Left hindlimb (tissue), 1 donor: ENCODE results near the gene GLUD1.
"Not testable (repeated sequence)": the region's sequence is repeated elsewhere in the genome, so short reads cannot be mapped to it uniquely, and the experiment has no call there.

Source experiments
- DNase-seq: peaks from one replicate; pipeline ENCODE4 v3.0.0-alpha.2; 2018

Gene GLUD1

DNA sequence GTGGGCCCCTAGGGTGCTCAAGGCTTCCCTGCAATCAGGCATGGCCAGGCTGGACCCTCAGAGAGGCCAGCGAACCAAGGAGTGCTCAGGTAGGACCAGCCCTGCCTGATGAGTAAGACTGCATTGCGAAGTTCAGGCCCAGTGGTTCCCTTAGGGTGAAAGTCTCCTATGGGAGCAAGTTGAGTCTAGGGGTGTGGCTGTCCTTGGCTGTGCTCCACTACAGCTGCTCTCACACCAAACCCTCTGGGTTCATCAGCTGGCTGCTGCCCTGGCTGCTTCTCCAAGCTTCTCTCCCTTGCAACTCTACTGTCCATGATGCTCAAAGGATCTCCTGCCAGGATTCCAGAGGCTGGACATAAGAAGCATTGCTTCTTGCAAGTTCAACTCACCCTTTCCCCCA is 55.9 kb downstream of the GLUD1 start:
- DNase-seq, result no peak

DNA sequence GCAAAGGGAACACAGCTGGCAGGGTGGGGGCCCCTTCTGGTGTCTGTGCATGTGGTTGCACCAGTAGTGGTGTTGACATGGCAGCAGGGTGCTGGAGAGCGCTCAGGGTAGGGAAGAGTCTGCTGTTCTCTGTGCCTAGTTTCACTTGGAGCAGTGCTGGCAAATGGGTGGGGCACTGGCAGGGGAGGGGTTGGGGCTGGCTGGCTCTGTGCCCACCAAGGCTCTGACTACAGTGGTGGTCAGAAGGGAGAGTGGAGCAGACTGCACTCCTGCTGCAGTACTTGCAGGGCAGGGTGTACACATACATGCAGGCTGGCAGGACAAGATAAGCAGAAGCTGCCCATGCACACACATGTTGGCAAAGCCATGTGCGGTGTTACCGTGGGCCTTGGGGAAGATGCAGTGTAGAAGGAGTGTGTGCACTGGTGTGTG is 56.3 kb downstream of the GLUD1 start:
- no peak for DNase-seq

DNA sequence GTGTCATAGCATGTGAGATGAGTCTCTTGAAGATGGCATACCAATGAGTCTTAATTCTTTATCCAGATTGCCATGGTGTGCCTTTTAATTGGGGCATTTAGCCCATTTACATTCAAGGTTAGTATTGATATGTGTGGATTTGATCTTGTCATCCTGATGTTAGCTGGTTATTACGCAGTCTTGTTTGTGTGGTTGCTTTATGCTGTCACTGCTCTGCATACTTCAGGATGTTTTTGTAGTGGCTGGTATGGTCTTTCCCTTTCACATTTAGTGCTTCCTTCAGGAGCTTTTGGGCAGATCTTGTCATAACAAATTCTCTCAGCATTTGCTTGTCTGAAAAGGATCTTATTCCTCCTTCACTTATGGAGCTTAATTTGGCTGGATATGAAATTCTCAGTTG is 58.0 kb downstream of the GLUD1 start:
- DNase-seq, result no peak

DNA sequence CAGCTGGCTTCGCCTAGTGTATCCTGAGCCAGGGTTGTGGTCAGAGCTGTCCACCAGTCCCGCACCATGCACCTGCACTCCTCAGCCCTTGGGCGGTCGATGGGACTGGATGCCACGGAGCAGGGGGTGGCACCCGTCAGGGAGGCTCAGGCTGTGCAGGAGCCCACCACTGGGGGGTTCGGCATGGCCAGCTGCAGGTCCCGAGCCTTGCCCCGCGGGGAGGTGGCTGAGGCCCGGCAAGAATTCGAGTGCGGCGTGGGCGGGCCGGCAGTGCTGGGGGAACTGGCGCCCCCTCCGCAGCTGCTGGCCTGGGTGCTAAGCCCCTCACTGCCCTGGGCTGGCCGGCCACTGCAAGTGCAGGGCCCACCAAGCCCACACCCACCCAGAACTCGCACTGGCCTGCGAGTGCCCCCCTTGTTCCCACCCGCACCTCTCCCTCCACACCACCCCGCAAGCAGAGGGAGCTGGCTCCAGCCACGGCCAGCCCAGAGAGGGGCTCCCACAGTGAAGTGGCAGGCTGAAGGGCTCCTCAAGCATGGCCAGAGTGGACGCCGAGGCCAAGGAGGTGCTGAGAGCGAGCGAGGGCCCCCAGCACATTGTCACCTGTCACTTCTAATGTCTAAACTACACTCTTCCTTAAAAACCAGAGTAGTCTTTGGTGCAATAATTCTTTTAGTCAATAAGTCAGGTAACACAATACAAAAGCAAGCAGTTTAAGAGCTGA is 63.6 kb downstream of the GLUD1 start:
- DNase-seq, result no peak

DNA sequence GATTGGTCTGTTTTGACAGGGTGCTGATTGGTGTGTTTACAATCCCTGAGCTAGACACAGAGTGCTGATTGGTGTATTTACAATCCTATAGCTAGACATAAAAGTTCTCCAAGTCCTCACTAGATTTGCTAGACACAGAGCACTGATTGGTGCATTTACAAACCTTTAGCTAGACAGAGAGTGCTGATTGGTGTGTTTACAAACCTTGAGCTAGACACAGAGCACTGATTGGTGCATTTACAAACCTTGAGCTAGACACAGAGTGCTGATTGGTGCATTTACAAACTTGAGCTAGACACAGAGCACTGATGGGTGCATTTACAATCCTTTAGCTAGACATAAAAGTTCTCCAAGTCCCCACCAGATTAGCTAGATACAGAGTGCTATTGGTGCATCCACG is 64.2 kb downstream of the GLUD1 start:
- not testable (repeated sequence) for DNase-seq

DNA sequence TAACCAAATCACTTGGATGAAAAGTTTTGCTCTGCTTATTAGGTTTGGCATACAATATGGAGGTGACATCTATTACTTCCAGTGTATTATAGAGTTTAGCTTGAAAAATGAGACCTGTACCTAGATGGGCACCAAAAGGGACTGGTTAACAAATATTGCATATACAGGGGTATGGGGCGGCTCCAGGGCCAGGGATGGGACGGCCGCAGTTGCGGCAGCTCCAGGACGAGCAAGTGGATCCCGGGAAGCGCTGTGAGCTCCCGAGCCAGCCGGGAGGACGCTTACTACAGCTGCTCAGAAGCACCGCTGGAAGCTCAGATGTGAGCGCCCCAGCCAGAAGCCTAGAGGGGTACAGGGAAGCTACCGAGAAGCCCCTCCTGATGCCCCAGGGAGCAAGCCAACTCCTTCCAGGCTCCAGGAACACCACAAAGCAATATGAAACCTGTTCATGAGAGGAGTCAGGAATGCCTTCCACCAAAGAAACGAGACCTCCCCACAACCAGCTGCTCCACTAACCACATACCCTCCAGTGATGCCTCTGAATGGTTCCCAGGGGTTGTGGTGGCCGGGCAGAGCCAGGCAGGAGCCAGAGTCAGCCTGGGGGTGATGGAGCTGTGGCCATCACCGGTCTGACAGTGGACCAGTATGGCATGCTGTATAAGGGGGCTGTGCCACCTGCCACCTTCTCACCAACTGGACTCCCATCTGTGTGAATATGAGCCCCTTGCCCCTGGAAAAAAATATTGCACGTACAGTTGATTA is 67.7 kb downstream of the GLUD1 start:
- not testable (repeated sequence) for DNase-seq

DNA sequence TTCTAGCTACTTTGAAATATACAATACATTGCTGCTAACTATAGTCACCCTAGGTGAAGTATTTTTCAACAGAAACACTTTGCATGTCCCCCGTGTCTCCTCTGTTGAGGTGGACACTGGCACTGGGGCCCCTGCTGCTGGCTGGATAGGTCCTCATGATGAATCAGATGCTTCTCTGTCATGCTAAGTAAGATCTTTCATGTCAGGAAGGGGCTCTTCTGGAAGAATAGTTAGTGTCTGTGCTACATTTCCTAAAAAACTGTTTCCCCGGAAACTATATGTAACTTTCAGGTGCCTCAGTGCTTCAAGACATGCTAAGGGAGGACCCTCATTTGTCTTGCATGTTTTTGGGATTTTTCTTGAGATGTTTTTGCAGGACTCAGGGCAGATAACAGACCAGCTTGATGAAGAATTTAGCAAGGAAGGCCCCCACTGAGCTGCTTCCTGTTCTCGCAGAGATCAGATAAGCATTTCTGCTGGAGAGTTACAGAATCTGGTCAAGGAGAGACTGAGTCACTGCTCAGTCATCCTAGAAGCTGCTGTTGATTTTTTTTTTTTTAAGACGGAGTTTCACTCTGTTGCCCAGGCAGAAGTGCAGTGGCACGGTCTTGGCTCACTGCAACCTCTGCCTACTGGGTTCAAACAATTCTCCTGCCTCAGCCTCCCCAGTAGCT is 69.2 kb downstream of the GLUD1 start:
- DNase-seq, result not testable (repeated sequence)

DNA sequence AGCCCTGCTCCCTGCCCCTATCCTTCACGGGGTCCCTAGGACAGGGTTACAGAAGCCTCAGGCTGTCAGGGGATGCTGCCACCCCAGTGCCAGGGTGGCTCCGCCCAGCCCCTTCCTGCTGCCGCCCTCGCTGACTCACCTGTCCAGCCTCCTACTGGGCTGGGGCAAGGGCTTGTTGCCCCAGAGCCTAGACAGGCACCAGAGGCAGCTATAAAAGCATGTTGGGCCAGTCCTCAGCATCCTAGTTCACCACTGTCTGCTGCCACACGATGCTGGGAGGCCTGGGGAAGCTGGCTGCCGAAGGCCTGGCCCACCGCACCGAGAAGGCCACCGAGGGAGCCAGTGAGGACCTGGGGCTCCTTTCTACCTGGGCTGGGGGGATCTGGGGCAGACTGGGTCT is 74.6 kb downstream of the GLUD1 start, which contains the start of gene FAM25A:
Gene FAM25A (plus strand): TSS at position 239 of the 400 bp plus-strand sequence. CDS start 31 bp downstream, at position 270.
- DNase-seq, result not testable (repeated sequence)

DNA sequence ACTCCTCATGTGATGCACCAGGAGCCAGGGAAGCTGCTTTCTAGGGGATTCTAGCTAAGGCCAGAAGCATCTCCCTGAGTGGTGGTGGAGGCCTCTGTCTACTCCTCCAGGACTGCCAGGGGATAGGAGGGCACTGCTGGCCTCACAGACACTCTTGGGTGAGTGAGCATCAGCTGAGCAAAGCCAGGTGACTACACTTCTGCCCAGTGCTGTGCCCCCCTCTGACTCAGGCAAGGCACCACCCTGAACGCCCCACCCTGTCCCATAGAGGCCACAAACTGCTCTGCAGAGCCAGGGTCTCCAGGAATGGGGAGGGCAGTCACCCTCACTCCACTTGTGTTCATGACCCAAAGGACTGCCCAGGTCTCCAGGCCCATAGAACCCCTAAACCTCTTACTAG is 75.1 kb downstream of the GLUD1 start:
- not testable (repeated sequence) for DNase-seq

DNA sequence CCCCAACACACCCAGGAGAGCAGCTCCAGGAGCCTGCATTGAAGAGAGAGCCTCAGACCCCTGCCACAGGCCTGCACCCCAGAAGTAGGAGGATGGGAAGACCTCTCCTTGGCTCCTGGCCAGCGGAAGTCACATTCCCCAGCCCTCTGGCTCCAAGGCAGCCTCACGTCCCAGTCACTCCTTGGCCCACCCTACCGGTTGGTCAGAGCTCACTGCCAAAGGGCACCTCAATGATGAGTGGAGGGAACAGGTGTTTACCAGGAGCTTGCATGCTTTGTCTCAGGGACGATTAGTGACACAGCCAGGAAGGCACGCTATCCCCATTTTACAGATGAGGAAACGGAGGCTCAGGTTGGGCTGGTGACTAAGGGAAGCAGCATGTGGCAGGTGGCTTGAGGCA is 75.6 kb downstream of the GLUD1 start:
- DNase-seq, result not testable (repeated sequence)

DNA sequence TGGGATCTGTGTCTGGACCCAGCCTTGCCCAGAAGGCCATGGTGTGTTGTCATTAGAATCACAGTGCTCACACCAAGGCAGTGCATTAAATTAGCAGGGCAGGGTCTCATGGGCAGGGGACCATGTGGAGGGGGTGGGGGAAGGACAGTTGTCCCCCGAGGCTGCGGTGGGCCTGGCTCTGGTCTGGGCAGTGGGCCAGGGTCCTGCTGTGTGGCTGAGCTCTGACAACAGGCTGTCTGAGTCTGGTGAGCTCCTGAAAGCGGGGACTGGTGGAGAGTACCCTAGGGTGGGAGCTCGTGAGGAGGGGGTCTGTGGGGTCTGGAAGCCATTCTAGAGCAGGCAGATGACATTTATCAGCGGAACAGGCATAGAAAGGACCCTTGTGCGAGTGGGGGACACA is 76.5 kb downstream of the GLUD1 start:
- DNase-seq, result not testable (repeated sequence)

DNA sequence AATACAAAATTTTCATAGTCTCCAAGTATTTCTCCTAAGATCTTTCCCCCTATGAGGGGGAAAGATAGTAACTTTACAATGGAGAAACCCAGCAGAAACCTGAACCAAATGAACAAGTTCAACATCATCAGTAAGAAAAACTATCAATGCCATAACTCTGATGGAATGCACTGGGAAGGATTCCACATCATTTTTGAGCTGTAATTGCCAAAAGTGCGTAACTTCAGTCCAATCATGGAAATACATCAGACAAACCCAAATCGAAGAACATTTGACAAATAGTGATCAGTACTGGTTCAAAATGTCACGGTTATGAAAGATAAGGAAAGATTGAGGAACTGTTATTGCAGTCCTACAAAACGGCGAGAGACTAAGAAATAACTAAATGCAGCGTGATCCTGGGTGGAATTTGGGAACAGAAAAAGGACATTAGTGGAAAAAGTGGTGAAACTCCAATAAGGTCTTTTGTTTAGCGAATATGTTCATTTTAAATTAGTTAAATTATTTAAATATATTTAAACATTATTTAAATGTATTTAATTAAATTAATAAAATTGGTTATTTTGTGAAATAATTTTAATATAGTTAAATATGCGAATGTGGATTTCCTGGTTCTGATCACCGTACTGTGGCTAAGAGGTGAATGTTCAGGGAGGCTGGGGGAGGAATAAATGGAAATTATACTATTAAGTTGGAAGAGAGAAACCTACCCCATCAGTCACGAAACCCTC is 79.5 kb downstream of the GLUD1 start:
- not testable (repeated sequence) for DNase-seq

DNA sequence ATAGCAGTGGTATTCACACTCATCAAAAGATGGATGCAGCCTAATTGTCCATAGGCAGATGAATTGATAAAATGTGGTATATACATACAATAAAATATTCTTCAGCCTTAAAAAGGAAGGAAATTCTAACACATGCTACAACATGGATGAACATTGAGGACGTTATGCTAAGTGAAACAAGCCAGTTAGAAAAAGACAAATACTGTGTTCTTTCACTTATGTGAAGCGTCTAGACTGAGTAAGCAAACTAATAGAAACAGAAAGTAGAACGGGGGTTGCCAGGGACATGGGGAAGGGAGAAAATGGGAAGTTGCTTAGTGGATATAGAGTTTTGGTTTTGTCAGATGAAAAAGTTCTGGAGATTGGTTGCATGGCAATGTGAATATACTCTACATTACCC is 81.1 kb downstream of the GLUD1 start:
- not testable (repeated sequence) for DNase-seq

DNA sequence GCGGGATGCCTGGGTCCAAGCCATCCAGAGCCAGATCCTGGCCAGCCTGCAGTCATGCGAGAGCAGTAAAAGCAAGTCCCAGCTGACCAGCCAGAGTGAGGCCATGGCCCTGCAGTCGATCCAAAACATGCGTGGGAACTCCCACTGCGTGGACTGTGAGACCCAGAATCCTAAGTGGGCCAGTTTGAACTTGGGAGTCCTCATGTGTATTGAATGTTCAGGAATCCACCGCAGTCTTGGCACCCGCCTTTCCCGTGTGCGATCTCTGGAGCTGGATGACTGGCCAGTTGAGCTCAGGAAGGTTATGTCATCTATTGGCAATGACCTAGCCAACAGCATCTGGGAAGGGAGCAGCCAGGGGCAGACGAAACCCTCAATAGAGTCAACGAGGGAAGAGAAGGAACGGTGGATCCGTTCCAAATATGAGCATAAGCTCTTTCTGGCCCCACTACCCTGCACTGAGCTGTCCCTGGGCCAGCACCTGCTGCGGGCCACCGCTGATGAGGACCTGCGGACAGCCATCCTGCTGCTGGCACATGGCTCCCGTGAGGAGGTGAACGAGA is 85.4 kb downstream of the GLUD1 start:
- not testable (repeated sequence) for DNase-seq

DNA sequence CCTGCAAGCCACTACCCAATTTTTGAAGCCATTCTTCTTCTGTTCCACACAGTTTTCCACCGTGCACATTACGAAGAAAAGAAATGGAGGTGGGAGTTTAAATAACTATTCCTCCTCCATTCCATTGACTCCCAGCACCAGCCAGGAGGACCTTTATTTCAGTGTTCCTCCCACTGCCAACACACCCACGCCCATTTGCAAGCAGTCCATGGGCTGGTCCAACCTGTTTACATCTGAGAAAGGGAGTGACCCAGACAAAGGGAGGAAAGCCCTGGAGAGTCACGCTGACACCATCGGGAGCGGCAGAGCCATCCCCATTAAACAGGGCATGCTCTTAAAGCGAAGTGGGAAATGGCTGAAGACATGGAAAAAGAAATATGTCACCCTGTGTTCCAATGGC is 86.3 kb downstream of the GLUD1 start:
- not testable (repeated sequence) for DNase-seq

DNA sequence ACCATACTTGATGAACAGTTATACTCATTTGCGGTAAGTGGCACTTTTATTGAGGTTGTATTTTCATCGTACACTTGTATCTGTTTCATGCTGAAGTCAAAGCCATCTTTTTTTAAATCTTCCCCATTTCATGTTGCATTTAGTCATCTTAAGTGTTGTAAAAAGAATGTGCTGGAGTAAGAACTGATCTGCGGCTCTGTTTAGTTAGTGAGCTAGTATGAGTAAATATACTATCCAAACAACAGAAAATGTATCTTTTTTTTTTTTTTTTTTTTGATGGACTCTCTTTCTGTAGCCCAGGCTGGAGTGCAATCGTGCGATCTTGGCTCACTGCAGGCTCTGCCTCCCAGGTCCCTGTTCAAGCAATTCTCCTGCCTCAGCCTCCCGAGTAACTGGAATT is 87.0 kb downstream of the GLUD1 start:
- DNase-seq, result not testable (repeated sequence)

DNA sequence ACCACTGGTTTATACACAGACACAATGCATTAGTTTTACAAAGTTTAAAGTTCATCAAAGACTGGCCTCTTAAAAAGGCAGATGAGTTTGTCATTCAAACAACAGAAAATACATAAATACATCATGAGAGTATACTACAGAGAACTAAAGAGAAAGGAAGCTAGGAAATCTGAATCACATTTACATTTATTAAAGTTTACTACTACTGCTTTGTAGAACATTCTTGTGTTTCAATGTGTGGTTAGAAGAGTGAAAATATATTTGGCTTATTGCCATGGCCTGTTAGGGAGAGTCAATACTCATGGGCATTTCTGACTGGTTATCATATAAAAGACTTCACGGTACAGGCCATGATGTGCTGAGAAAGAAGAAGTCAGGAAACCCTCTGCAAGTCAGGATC is 87.5 kb downstream of the GLUD1 start:
- not testable (repeated sequence) for DNase-seq

DNA sequence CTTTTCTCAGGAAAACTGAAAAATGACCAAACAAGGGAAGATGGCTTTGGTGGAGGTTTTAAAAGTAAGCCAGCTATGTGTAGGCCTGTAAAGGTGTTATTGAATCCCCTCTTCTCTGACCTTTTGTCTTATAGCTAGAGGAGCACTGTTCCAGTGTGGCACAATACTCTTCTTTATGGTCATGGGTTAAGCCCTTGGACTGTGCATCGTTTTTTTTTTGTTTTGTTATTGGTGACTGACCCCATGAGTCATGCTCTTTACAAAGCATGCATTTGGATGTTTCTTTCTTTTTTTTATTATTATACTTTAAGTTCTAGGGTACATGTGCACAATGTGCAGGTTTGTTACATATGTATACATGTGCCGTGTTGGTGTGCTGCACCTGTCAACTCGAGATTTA is 94.2 kb downstream of the GLUD1 start:
- DNase-seq, result no peak
